Adrenal gland (tissue), 5 donors: Measurements from ENCODE around the gene PIRT.
A peak's percentile ranks its signal among the peaks of the same experiment; 100 is the strongest.

ENCODE experiments used
- CTCF ChIP-seq, 6 experiments: fragments of 450-650 bp in 4 of 6; fragments of 200-600 bp in 2 of 6; sonication (generic) in 1 of 6; IDR thresholded peaks; 1 replicate in 5 of 6; 2 replicates in 1 of 6; pipeline versions ENCODE4 v1.5.1 to v1.8.0; 2016 to 2021; ENCODE audit warnings: antibody characterized with exemption in 6 of 6, mild to moderate bottlenecking in 2 of 6, moderate library complexity in 1 of 6
- POLR2A ChIP-seq, 2 donors: fragments of 450-650 bp; IDR thresholded peaks; one replicate each; pipeline ENCODE4 v1.6.1; 2017; ENCODE audit warnings: antibody characterized with exemption in 2 of 2, mild to moderate bottlenecking in 2 of 2, moderate library complexity in 1 of 2
- donor health status: DM: no; HTN: no; CAD: no.

- peak in 1 of 6 experiments; percentile 18 for TF ChIP-seq CTCF (IDR thresholded peaks at IDR 0.05)
- no peak for TF ChIP-seq POLR2A (IDR thresholded peaks at IDR 0.05)
Measured at GRCh38 chr17:10821770-10822169, 16.1 kb downstream of the PIRT start.
